ENCODE results near the gene C1QBP. TPM values are rescaled to one million over a fixed set of nuclear protein-coding genes. Genes with fewer than 3 reads are reported as not detected.

C1QBP gene
- total RNA-seq, 1 donor from 2014 or later: 143 TPM

Other genes with a start within 250 kb of the C1QBP start
- 13.5 TPM for gene ZNF594, start 247.3 kb downstream of the C1QBP start, total RNA-seq
- gene SCIMP, start 204.3 kb downstream of the C1QBP start, total RNA-seq: 2.9 TPM
- gene RABEP1, start 156.9 kb downstream of the C1QBP start, total RNA-seq: 40.4 TPM
- 73.9 TPM for gene NUP88, start 19.5 kb downstream of the C1QBP start, total RNA-seq
- gene RPAIN, start 19.0 kb downstream of the C1QBP start, total RNA-seq: 41.7 TPM
- 15.8 TPM for gene DHX33, start 29.8 kb upstream of the C1QBP start, total RNA-seq
- gene DERL2, start 47.0 kb upstream of the C1QBP start, total RNA-seq: 68.9 TPM
- gene MIS12, start 47.4 kb upstream of the C1QBP start, total RNA-seq: 17.7 TPM
- 34.2 TPM for gene NLRP1, start 145.4 kb upstream of the C1QBP start, total RNA-seq

Measured in ureter (tissue), 1 donor.